Mammary epithelial cell (primary cell): ENCODE measurements around the gene FHL5.

Source experiments
- CTCF ChIP-seq, 2 donors: IDR thresholded peaks in 1 of 2; conservative IDR thresholded peaks in 1 of 2; 2 replicates each; pipeline ENCODE4 v1.5.1; 2011 to 2012; ENCODE audit warnings: inconsistent platforms in 2 of 2, low read length in 2 of 2, mild to moderate bottlenecking in 2 of 2, control low read depth in 1 of 2, low read depth in 1 of 2; ENCODE audit not compliant: insufficient read depth in 1 of 2; ENCODE audit errors: extremely low read depth in 1 of 2
- EZH2 ChIP-seq: IDR thresholded peaks from 2 replicates; pipeline ENCODE4 v1.6.1; 2012; ENCODE audit warnings: low read length, inconsistent platforms, borderline replicate concordance

GRCh38 chr6:96575359-96575758, 12.4 kb downstream of the FHL5 start:
- TF ChIP-seq EZH2 (no peak), CTCF (conservative IDR thresholded peaks at IDR 0.05 in 1 of 2, IDR thresholded peaks at IDR 0.05 in 1 of 2; ENCODE audit: extremely low read depth in 1 of 2, insufficient read depth in 1 of 2, low read depth in 1 of 2, low read length in 2 of 2) (no peak)
